Stimulated activated CD8-positive, alpha-beta memory T cell treated with anti-CD3 and anti-CD28 coated beads, Interleukin-4, amount 100 ng/mL, for 24 hours (primary cell): Measurements from ENCODE around the gene TARP.

ENCODE experiments used
- DNase-seq: peaks from one replicate; pipeline ENCODE4 v3.0.0-alpha.2; 2020; ENCODE audit warnings: low read depth

Gene TARP

DNA sequence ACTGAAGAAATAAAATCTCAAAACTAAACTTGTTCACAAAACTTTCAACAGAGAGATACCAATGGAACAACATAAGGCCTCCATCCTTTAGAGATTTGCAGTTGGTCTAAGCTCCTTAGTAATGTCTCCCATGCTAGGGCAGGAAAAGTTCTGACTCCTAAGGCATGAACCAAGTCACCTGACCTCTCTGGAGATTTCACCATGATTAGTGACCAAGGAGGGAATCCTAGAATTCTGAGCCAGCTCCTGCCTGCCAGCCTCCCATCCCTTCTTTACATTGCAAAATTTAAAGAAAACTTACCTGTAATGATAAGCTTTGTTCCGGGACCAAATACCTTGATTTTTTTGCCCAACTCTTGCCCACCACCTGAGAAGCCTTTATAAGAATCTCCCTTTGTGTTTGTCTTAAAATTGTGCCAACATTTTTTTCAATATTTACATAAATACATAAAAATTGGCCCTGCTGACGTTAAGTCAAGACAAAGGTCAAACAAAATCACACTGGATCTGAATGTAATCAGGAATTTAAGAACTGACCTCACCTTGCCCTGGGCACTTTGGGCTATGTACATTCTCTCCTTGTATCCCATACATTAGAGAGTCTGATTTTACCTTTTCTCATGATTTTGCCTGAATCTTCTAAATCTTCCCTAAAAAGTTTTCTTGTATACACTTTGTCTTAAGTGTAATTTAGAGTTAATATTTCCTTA is at the start of gene TARP:
TSS of gene TARP (minus strand) at position 351 of the 710 bp plus-strand sequence.
- no peak for DNase-seq

DNA sequence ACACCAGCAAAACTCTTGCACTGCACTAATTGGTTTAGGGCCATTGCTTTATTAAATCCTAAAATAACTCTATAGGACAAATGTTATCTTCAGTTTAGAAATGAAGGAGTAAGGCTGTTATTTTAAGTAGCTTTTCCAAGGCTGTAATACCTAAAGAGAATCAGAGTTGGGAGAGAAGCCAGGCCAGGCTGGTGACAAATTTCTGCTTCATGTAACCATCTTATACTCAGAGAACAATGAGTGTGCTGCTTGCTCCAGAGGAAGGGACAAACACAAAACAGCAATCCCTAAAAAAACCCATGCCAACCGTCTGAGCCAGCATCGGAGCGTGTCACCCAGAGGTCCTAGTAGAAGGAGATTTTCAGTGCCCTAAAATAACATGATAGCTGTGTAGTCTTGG is 49.7 kb upstream of the TARP start:
- no peak for DNase-seq

DNA sequence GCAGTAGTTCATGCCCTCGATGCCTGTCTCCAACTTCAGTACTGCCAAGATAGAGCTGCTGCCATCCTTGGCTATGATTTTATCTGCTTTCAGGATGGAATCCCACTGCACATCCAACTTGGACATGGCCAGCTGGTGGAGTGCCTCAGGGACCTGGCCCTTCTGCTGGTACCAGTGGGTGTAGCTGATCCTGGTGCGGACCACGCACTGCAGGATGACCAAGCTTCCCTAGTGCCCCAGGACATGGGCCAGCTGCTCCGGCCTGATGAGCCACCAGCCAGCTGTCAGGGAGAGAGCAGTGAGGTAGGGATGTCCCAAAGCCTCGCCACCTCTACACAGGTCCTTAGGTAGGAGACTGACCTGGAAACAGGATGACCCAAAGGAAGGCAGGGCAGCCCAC is 49.0 kb upstream of the TARP start:
- DNase-seq: no peak

DNA sequence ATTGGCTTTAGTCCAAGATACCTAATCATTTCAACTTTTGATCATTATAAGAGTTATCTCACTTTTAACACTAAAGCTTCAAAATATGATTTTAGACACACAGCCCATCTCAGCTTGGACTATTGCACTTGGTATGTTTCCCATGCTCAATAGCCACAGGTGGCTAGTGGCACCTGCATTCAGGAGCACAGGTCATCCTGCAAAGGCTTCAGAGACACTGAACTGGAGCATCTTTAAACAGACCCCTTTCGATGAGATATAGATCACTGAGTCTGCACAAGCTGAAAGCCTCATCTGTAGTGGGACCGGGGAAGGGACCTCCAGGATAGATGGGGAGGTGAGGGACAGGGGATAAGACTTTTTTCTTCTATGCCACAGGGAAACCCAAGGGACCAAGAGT is 48.5 kb upstream of the TARP start:
- DNase-seq: no peak

DNA sequence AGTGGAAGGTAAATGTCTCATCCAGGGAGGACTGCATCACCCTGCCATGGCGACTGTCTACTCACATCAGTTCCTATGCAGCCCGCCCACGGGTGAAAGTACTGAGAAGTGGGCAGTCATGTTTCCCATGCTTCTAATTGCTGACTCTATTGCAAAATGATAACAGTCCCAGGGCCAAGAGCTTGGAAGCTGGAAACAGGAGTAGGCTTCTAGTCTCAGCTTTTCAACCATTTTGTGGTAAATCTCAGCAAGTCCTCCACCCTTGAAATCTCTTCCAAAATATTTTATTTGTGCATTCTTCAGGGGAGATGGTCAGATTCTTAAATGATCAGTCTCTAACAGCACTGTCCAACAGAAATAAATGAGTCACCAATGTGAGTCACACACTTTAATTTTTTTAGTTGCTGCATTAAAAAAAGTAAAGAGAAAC is 48.1 kb upstream of the TARP start:
- no peak for DNase-seq

DNA sequence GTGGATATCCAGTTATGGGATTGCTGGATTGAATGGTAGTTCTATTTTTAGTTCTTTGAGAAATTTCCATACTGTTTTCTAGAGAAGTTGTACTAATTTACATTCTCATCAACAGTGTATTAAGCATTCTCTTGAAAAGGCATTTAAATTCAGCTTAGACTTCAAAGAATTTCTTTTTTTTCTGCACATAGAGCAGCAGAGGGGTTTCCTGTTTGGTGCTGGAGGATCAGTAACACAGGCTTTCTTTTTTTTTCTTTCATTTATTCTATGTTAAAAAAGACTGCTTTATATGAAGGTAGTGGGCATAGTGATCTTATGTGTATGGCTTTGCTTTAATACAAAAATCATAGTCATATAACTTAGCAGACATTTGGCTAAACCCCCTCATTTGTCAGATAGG is 47.6 kb upstream of the TARP start:
- no peak for DNase-seq

DNA sequence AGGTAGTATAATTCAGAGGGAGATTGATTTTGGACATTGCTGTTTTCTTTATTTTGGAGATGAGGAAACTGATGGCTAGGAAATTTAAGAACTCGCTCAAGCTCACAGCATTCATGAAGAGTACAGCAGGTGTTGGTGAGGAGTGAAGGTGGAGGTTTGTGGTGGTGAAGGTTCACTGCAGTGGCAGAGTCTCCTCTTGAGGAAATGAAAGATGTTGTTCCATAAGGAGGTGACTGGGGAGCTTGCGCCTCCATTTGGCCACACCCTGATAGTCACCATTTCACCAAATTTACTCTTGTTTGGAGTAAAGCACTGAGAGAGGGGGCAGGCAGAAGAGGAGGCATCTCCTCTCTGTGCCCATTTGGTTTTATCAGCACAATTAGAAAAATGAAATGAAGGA is 46.4 kb upstream of the TARP start:
- no peak for DNase-seq

DNA sequence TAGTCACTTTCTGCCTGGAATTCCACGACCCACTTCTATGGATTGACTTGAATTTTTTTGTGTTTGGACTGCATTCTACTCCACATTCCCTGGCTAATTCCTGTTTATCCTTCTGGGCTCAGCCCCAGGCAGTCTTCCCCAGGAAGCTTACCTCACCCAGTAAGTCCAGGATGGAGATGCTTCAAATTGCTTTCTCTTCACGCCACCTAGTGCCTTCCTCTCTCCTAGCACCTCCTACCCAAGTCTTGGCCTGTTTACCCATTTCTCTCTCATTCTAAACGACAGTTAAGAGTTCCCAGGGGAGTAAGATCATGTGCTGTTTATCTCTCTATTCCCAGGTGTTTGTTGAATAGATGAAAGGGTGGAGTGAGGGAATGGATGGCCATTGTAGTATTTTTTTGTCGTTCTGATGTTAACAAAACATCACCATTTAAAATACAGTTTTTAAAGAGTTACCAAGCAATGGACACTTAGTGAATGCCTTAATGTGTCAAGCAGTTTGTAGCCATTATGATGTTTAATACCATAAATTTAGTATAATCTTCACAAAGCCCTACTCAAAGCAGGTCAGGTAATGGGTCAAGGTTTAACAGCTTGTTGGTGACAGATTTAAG is 45.5 kb upstream of the TARP start:
- DNase-seq: no peak

DNA sequence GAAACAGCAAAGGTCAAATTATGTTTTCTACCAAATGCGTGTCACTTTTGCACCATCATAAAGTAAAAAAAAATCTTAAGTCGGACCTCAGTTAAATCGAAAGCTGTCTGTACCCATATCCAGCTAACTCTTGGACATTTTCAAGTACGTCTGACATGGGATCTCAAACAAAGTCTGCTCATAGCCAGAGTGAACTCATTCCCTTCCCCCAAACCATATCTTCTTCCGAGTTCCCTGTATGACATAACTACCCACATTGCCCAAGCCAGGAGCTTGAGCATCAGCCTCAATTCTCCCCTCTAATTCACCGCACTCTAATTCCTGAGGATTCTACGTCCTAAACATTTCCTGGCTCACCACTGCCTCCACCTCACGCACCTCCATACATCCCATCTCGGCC is 44.8 kb upstream of the TARP start:
- DNase-seq: no peak

DNA sequence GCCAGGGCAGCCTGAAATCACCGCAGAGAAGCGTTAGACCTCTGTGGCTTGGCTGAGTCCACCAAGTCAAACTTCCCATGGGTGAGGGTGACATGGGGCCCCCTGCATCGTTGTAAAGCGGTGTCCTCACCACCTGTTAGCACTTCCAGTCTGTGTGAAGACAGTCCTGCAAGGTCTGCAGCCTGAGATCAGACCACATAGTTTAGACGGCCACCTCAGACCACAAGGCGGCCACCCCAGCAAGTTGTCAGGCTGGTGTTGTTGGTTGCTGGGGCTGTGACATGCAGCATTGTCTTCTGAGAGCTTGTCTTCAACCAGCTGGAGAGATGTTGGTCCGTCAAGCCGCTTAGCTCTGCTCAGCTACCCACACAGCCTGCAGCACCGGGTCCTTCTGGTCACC is 44.1 kb upstream of the TARP start:
- no peak for DNase-seq

DNA sequence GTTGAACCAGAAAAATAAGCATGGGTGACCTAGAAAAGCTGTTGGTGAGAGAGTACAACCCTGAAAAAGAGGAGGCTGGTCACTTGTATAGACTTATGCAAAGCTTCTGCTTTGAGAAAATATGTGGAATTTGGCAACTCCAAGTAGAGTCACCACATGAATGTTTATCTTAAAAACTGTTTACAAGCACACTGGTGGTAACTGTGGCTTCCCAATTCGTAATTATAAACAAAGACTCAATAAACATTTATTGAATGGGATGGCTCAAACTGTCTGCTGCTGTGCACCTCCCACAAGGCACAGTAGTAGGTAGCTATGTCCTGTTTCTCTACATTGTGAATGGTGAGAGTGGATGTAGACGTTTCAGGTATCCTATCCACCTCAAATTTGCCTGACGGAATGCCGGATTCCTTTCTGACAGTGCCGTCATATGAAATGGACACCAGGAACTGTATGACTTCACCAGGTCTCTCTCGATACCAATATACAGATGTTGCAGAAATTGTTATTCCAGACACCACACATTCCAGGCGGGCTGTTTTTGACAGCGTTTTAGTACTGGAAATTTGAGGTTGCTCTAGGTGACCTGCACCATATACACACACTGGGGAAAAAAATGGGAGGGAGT is 43.4 kb upstream of the TARP start:
- DNase-seq: no peak

DNA sequence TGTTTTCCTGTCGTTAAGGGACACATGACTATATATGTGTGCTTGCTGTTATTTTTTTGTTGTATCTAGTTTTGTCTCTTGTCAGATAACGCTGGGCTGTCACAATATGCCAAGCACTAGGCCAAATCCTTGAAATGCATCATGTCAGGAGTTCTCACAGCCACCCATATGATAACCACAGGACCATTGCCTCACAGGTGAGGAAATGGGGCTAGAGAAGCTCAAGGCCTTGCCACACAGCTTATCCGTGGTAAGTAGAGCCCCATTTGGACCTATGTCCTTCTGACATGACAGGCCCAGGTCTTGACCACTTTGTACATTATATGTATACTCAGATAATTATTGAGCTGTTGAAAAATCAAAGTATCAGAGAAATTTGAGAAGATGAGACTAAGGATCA is 42.0 kb upstream of the TARP start:
- DNase-seq: no peak

DNA sequence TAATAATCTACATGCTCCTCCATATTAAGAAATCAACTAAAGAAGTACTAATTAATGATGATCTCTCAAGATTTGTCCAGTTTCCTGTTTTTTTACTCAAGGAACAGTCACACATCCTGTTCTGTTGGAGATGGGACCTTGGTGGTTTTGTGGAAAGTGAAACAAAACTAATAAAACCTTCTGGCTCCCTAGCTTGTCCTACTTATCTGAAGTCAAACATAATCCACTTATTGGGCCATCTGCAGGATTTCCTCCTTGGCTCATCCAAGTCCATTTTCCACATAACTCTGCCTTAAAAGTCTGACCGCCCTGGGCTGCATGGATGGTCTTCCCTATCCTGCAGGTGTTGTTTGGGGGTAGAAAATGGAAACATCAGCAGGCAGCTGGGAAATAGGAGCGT is 39.4 kb upstream of the TARP start:
- no peak for DNase-seq

DNA sequence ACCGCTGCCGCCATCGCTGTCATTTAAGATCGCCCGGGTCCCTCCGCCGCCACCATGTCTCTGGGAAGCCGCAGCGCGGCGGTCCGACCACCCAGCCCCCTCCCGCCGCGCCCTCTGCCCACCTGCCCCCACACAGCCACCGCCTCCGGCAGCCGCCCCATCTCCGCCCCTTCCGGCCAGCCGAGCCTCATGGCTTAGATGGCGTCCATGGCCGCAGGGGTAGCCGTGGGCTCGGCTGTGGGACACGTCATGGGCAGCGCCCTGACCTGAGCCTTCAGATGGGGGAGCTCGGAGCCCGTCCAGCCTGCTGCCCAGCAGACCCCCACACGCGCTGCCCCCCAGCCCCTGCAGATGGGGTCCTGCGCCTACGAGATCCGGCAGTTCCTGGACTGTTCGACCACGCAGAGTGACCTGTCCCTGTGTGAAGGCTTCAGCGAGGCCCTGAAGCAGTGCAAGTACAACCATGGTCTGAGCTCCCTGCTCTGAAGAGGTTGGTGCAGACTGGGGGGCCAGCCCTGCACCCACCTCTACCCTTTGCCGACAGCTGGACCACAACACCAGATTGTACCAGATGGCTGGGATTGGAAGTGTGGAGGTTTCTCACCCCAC is 38.0 kb upstream of the TARP start:
- no peak for DNase-seq

DNA sequence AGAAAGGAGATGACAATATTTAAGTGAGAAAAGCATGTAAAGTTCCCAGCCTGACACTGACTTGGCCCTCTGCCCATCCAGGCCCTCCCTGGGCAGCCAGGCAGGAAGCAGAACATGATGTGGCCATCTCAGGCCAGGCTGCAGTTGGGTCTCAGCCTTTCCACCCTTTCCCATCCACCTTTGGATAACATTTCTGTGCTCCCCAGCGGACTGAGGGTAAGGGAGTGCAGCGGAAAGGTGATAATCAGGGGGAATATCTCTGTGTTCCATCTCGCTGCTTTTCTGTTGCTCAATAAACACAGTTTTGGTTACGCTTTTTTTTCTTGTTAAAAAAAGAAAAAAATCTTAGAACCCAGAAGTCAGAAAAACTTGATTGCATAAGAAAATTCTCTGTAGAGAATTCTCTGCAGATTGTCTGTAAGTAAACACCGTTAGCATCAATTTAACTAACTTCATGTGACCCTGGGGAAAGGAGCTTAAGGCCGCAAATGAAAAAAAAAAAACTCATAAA is 37.2 kb upstream of the TARP start:
- DNase-seq: no peak

DNA sequence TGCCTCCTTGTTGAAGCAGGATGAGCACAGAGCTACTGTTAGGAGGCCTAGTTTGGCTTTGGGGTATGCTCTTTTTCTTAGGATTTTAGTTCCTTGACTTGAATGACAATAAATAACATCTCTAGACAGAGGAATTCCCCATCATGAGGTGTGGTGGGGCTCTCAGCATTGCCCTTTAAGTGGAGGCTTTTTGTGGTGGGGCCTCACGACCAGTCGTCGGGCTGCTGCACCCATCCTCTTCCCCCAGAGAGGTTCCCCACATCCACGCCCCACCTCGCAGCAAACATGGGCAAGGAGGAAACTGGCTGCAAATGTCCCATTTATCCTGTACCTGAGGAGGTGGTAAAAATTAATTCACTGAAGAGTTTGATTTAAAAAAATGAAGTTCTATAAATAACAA is 36.1 kb upstream of the TARP start:
- no peak for DNase-seq

DNA sequence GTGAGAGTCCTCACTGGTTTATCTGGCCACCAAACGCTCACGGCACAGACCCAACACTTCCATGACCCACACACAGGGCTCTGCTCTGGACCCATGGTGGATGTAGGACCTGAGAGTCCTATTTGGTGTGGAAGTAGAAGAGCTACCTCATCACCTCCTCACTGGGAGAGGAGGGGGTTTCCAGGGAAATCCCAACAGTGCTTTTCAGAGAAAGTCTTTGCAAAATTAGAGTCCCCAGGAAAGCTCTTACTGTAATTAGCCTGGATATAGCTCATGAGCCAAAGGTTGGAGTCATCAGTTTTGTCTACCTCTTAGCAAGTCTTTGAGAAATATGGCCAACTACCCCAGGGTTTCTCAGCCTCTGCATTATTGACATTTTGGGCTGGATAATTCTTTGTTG is 34.7 kb upstream of the TARP start:
- DNase-seq: no peak

DNA sequence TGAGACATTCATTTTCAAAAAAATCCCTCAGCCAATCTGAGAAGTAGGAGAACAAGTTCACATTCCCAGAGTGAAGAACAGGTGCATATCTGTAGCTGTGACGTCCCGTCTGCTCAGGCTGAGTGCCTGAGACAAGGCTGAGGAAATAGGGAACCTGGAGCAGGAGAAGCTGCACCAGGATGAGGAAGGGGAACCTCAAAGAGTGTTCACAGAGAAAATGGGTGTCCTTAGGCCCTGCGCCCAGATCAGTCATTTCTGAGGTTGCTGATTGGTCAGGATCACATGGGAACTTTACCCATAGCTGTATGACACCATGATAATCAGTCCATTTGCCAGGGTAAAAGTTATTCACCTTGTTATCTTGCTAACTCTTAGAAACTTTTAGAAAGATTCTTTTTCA is 34.2 kb upstream of the TARP start:
- DNase-seq: no peak

DNA sequence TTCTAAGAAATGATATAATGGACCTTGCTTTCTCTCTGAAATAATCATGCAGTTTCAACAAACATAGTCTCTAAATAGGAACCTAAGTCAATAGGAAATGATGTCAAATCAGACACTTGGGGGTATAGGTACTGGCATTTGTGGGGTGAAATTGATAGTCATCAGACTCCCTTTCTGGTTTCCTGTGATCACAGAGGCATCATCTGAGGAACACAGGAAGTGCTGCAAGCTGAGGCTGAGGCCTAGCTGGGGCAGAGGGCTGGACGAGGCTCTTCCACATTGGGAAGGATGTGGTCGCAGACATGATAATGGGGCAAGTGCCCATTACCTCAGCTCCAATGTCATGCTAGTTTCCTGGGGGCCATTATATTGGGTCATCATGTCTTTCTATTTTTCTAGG is 33.5 kb upstream of the TARP start:
- DNase-seq: no peak

DNA sequence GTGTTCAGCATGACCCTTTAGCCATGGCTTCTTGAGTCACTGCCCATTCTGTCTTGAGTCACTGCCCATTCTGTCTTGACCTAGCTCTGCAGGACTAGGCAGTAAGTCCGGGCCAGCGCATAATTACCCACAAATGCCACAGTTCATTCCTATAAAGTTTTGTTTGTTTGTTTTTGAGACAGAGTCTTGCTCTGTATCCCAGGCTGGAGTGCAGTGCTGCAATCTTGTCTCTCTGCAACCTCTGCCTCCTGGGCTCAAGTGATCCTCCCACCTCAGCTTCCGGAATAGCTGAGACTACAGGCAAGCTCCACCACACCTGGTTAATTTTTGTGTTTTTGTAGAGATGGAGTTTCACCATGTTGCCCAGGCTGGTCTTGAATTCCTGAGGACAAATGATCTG is 32.7 kb upstream of the TARP start:
- no peak for DNase-seq

DNA sequence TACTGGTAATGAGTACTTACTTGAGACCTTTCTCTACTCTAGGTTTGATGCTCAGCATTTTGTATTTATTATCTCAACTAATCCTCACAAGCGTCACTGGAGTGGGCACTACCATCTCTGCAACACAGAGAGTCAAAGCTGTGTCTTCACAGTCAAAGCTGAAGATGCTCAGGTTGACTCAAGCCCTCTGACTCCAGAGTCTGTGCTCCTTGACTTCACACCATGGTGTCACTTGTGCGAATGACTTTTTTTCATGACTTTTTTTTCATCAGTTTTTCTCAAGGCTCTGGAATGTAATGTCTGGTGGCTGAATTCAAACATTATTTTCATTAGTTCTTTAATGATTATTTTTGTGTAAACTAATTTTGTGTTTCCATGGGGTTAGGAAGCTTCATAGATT is 30.4 kb upstream of the TARP start:
- DNase-seq: no peak

DNA sequence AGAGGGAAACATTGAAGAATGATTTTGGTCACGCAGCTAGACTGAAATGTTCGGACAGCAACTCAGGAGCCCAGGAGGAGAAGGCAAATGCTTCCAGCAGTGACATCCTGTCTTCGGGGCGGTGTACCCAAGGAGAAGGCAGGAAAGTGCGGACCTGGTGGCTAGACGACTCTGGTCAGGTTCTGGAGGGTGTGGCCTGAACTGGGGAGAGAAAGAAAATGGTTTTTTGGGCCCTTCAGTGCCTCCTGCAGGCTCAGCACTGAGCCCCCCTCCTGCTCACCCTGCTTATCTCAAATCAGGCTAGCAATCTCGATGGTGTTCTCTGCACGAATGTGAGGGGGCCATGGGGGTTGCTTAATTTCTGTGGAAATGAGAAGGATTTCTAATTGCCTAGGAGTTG is 26.7 kb upstream of the TARP start:
- DNase-seq: no peak

DNA sequence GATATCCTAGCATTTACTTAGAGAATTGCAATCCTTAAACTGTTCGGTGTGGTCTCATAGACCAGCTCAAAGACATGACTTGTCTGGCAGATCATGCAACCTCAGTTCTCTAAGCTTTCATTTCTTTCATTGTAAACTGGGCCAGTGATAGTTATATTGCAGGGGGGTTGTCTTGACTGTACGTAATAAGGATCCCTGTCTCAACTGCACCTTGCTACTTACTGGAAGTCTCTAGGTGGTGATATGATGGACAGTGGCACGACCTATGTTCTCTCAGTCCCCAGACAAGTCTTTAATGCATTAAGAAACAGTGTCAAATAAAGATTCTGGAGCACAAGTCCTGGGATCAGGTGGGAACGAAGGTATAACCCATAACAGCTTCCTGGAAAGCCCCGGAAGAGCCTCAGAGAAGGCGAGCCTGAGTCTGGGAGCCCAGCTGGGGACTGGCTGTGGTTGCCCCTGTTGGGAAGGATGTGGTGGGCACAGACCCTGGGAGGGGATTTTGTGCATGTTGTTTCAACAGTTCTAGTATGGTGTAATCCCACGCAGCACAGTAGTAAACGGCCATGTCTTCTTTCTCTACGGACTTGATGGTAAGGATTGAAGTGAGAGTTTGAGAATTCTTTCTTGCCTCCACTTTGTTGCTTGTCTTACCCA is 26.0 kb upstream of the TARP start:
- no peak for DNase-seq
